K562 (cell line): ENCODE results near the gene MYADM.

Experiments
- CREM ChIP-seq: IDR thresholded peaks from 2 replicates; pipeline ENCODE4 v1.6.1; 2014; ENCODE audit warnings: antibody characterized with exemption, low read depth
- TF ChIP-seq, protein P1 (sequence below): fragments of 250-450 bp; sonication (Bioruptor Pico); IDR thresholded peaks from 2 replicates; pipeline ENCODE4 v1.4.0; 2020; ENCODE audit warnings: mild to moderate bottlenecking

DNA sequence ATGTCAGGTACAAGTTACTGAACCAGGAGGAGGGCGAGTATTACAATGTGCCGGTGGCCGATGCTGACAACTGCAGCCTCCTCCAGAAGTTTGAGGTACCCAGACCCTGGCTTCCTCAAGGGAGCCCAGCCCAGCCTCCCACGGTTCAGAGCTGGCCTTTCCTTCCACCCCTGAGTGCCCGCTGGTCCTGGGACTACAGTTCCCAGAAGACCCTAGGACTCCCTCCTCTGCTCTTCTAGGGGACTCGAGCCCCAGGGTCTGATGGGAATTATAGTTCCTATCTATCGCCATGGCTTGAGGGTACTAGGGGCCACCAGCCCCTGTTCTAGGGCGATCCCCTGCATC, 25.3 kb downstream of the MYADM start:
- TF ChIP-seq, protein P1, sequence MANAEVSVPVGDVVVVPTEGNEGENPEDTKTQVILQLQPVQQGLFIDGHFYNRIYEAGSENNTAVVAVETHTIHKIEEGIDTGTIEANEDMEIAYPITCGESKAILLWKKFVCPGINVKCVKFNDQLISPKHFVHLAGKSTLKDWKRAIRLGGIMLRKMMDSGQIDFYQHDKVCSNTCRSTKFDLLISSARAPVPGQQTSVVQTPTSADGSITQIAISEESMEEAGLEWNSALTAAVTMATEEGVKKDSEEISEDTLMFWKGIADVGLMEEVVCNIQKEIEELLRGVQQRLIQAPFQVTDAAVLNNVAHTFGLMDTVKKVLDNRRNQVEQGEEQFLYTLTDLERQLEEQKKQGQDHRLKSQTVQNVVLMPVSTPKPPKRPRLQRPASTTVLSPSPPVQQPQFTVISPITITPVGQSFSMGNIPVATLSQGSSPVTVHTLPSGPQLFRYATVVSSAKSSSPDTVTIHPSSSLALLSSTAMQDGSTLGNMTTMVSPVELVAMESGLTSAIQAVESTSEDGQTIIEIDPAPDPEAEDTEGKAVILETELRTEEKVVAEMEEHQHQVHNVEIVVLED (CRISPR knock-in tag), result no peak
- no peak for TF ChIP-seq CREM
